T47D (cell line): Measurements from ENCODE around the gene SKIDA1.
"Not testable (repeated sequence)": the region's sequence is repeated elsewhere in the genome, so short reads cannot be mapped to it uniquely, and the experiment has no call there.

Experiments used
- DNase-seq, 2 experiments: peaks; one replicate each; pipeline versions ENCODE4 v3.0.0 to v3.0.0-alpha.2; 2011 to 2012; ENCODE audit warnings: low read depth in 1 of 2, low spot score in 1 of 2
- JUND ChIP-seq: IDR thresholded peaks from 2 replicates; pipeline ENCODE4 v1.6.1; 2012; ENCODE audit warnings: low read depth
- in situ Hi-C: cut with HindIII; loops from 2 replicates; pipeline ENCODE4 v1.10.0; 2016; ENCODE audit warnings: low sequenced_read_pairs, low pct_unique_long_range_greater_than_20kb

SKIDA1 gene

DNA sequence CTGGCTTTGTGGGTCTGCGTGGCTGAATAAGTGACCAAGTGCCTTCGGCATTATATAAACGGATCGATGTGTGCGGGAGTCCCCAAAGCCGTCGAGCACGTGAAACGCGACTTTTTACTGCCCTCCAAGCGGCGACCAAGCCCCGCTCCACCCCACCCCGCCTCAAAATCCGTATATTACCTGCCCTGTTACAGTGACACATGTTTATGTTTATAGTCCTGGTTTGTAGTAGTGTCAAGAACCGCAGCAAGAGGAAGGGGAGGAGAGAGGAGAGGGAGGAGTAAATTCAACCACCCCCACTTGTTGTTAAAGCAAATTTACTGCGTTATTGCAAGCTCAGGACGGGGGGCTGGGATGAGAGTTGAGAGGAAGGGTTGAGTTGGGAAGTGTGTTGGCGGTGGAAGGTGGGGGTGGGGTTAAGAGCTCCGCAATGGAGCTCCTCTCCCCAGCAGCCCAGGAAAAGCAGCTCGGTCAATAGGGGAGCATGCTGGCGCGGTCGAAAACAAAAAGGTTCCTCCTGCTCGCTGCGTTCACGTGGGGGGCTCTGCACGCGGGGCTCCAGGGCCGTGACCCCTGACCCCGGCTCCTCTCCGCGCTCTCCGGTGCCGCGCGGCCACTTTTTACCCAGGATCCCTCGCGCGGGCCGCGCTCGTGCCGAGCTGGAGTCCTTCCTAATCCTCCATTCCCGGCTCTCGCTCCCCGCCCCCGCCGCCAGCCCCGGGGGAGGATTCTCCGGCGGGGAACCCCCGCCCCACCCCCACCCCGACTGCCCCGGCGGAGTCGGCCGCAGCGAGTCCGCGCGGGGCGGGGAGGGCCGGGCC, at the start of gene SKIDA1:
Gene SKIDA1, minus strand, starts transcription at position 316 of the 821 bp plus-strand sequence. CDS start 7,860 bp downstream, outside the sequence.
- peak in 1 of 2 experiments; percentile 77 for DNase-seq
- in situ Hi-C loops = no loop called here
- no peak for TF ChIP-seq JUND

DNA sequence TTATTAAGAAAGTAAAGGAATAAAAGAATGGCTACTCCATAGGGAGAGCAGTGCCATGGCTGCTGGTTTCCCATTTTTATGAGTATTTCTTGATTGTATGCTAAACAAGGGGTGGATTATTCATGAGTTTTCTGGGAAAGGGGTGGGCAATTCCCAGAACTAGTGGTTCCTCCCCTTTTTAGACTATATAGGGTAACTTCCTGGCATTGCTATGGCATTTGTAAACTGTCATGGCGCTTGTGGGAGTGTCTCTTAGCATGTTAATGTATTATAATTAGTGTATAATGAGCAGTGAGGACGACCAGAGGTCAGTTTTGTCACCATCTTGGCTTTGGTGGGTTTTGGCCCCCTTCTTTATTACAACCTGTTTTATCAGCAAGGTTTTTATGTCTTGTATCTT, 49.0 kb upstream of the SKIDA1 start:
- not testable (repeated sequence) for DNase-seq

DNA sequence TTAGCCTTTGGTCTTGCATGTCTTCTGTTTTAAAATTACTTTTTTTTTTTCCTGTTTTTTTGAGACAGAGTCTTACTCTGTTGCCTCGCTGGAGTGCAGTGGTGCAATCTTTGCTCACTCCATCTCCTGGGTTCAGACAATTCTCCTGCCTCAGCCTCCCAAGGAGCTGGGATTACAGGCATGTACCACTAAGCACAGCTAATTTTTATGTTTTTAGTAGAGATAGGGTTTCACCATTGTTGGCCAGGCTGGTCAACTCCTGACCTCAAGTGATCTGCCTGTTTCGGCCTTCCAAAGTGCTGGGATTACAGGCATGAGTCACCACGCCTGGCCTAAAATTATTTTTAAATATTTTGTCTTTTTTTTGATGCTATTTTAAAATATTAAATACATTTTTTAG, 47.1 kb upstream of the SKIDA1 start:
- in situ Hi-C loops = no loop called here
- no peak for DNase-seq
- no peak for TF ChIP-seq JUND

More for the DNA sequence above, 49.0 kb upstream of the SKIDA1 start:
- in situ Hi-C loops = not testable (repeated sequence)

DNA sequence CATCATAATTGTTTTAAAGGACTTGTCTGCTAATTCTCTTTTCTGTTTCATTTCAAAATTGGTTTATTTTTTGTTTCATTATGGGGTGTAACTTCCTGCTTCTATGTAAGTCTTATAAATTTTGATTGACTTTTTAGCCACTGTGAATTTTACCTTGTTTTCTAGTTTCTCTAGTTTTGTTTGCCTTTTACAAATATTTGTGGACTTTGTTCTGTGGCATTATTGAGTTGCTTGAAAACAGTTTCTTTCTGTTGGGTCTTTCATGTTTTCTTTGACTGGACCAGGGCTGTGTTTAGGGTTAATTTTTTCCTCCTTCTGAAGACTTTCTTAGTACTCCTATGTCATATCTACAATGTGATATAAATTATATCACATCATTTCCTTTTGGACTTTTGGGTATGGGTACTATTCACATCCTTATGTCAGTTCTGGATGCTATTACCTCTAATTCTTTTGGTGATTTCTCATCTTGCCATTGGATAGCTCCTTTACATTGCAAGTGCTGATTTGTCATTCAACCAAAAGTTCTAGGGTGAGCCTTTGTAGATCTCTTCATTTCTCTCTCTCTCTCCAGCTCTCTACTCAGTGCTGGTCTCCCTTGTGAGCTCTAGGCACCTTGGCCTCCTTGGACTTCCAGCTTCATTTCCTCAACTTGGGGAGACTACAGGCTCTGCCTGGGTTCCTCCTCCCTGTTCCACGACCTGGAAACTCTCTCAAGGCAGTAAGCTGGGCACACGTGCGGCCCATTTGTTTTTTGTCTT, 45.5 kb upstream of the SKIDA1 start:
- in situ Hi-C loops = no loop called here
- TF ChIP-seq JUND = no peak
- no peak for DNase-seq

DNA sequence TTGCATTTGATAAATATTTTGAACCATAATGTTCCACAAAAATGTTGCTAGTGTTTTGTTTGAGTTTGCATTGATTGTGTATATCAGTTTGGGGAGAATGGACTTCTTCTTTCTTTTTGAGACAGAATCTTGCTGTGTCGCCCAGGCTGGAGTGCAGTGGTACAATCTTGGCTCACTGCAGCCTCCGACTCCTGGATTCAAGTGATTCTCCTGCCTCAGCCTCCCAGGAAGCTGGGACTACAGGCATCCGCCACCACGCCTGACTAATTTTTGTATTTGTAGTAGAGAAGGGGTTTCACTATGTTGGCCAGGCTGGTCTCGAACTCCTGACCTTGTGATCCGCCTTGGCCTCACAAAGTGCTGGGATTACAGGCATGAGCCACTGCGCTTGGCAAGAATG, 33.5 kb upstream of the SKIDA1 start:
- in situ Hi-C loops, DNase-seq: not testable (repeated sequence)

DNA sequence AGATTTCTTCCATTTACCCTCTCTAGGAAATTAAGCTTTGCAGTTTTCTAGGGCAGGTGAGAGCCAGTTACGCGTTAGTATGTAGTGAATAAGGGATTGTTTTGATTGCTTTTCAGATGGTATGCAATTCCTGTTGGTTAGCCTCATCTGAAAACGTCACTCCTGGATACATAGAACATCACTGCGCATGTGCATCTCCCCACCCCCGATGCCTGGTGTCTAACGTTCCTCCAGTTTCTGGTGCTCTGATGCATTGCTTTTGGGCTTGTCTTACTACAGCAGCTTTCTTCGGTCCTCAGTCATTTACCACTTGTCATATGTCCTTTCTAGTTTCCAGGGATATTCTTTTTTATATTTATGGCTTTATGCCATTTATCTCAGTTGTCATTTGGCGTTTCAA, 31.0 kb upstream of the SKIDA1 start:
- in situ Hi-C loops = no loop called here
- TF ChIP-seq JUND = no peak
- no peak for DNase-seq

DNA sequence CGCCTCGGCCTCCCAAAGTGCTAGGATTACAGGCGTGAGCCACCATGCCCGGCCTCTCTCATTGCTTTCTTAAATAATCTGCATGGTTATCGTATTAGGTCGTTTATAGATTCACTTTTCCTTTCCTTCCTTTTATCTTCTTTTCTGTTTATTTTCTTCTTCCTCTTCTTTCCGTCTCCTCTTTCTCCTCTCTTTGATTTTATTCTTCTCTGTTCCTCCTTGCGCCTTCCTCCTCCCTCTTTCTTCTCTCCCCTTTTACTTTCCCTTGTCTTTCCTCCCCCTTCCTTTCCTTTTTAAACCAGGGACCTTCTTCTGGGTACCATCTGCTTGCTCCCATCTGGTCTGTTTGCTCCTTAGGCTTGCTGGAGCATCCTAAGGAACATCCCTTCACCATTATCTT, 27.2 kb upstream of the SKIDA1 start:
- no peak for DNase-seq
- in situ Hi-C loops = no loop called here
- TF ChIP-seq JUND = no peak

DNA sequence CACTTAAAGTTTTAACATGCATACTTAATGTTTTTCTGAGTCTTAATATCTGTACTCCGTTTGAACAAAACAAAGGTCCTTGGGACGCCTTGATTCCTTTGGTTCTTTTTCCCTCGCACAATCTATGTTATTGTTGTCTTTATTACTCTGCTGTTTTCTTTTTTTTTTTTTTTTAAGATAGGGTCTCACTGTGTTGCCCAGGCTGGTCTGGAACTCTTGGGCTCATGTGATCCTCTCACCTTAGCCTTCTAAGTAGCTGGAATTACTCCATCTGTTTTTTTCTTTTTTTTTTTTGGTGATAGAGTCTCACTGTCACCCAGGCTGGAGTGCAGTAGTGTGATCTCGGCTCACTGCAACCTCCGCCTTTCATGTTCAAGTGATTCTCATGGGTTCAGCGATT, 21.8 kb upstream of the SKIDA1 start:
- in situ Hi-C loops = no loop called here
- no peak for TF ChIP-seq JUND
- DNase-seq = no peak

DNA sequence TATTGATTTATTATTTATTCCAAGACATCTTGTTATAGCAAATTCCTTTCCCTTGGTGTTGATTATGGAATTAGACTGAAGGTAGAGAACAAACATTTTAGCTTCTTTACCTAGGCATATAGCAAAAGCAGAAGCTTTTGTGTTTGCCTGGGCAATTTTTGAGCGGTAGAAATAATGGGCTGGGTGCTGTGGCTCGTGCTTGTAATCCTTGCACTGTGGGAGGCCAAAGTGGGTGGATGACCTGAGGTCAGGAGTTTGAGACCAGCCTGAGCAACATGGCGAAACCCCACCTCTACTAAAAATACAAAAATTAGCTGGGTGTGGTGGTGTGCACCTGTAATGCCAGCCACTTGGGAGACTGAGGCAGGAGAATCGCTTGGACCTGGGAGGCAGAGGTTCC, 15.2 kb upstream of the SKIDA1 start:
- DNase-seq, in situ Hi-C loops: not testable (repeated sequence)

DNA sequence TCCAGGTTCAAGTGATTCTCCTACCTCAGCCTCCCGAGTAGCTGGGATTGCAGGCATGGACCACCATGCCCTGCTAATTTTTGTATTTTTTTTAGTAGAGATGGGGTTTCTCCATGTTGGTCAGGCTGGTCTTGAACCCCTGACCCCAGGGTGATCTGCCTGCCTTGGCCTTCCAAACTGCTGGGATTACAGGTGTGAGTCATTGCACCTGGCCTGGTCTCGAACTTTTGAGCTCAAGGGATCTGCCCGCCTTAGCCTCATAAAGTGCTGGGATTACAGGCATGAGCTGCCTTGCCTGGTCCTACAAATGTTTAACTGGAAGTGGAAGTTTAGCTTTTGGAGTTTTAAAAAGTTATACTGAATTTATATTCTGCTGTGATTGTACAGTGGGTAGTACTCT, 11.4 kb upstream of the SKIDA1 start:
- no peak for DNase-seq
- in situ Hi-C loops = no loop called here
- no peak for TF ChIP-seq JUND

DNA sequence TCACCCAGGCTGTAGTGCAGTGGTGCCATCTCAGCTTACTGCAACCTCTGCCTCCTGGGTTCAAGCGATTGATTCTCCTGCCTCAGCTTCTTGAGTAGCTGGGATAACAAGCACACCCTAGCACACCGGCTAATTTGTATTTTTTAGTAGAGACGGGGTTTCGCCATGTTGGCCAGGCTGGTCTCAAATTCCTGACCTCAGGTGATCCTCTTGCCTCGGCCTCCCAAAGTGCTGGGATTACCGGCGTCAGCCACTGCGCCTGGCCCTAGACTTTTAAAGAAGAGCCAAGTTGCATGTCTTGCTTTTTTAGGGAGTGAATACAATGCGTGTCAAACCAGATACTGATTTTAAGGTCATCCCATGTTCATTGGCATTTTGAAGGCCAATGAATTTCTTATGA, 10.5 kb upstream of the SKIDA1 start:
- in situ Hi-C loops, DNase-seq: not testable (repeated sequence)

DNA sequence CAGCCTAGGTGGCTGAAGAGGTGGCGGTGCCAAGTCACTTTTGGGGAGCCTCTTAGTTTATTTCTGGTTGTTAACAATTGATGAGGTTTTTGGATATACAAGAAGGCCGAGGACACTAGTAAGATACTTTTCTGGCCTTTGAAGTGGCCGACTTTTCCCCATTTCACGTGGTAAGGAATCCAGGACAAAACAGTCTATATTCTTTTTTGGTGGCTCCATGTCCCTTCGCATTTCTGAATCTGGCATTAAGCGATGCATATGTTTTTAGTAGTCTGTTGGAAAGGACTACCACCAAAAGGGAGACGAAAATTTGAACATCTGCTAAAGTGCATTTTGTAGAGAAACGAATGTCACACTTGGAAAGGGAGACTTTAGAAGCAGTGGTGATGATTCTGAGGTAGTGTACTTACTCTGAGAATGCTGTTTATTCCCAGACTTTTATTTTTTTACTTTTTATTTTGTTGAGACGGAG, 10.0 kb upstream of the SKIDA1 start:
- in situ Hi-C loops = no loop called here
- DNase-seq = no peak

DNA sequence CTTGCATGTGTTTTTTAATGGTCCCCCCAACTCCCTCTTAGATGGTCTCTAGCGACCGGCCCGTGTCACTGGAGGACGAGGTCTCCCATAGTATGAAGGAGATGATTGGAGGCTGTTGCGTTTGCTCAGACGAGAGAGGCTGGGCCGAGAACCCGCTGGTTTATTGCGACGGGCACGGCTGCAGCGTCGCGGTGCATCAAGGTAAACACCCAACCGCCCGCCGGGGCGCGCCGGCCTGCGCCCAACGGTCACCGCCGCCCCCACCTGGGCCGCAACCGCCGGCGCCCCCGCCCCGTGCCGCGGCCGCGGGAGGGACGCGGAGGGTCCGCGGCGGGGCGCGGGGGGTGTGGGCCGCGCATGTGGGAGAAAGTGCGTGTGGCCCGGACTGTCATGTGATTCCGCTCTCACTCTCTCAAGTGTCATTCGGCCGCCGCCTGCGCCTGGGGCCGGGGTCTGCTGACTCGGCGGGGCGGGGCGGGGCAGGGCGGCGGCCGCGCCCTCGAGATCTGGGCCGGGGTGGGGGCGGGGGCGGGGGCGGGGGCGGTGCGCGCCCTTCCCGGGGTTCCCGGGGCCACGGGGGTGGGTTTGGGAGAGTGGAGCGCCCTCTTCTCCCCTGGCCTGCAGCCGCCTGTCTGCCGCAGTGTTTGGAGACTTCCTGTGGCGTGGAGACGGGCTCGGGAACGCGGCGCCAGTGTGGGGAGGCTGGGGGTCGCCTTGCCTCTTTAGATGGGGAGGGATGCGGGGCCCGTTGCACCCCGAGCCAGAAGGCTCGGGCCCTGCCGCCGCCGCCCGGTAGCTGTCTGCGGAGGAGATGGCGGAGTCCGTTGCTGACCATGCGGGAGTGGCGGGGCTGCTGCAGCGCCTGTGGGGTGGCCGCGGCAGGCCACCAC, 9.4 kb upstream of the SKIDA1 start:
- peak in 1 of 2 experiments; percentile 61 for DNase-seq
- no peak for TF ChIP-seq JUND
- in situ Hi-C loops = no loop called here

More for the DNA sequence above, 10.0 kb upstream of the SKIDA1 start:
- TF ChIP-seq JUND = no peak
